ENCODE data around the gene TCOF1.

- TF ChIP-seq CTCF (IDR thresholded peaks at IDR 0.05) (no peak), POLR2A (IDR thresholded peaks at IDR 0.05) (no peak)
Measured at GRCh38 chr5:150406723-150407095, 49.2 kb downstream of the TCOF1 start.
